ENCODE results near the gene SOX15. TPM values are rescaled to one million over a fixed set of nuclear protein-coding genes. Genes with fewer than 3 reads are reported as not detected.
A peak's percentile ranks its signal among the peaks of the same experiment; 100 is the strongest.

Gene SOX15
- total and polyA plus RNA-seq, 2 of the 4 experiments (the other 2 are of a cell fraction), result 0.18 to 0.62 TPM

DNA sequence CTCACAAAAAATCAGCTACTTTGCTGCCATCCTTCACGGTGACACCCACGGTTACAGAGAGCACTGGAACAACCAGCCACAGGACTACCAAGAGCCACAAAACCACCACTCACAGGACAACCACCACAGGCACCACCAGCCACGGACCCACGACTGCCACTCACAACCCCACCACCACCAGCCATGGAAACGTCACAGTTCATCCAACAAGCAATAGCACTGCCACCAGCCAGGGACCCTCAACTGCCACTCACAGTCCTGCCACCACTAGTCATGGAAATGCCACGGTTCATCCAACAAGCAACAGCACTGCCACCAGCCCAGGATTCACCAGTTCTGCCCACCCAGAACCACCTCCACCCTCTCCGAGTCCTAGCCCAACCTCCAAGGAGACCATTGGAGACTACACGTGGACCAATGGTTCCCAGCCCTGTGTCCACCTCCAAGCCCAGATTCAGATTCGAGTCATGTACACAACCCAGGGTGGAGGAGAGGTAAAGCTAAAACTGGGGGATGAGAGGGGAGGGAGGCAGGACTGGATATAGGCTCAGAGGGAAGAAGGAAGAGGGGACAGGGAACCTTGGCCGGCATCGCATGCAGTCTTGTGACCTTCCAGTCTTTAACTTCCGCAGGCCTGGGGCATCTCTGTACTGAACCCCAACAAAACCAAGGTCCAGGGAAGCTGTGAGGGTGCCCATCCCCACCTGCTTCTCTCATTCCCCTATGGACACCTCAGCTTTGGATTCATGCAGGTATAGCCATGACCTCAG is 9.9 kb downstream of the SOX15 start:
- Histone ChIP-seq H3K56ac (ENCODE audit: extremely low read depth, insufficient read depth, low read length) (no peak overlapping the region), H2BK5ac (ENCODE audit: low read depth, low read length, poor library complexity, severe bottlenecking) (peak overlapping the region; percentile 76), H2BK120ac (ENCODE audit: low read depth, low read length) (peak overlapping the region; percentile 8; the same call in 1 of the 2 replicates), H4K8ac (ENCODE audit: low read depth in 2 of 2, low read length in 2 of 2) (peak overlapping the region in 1 of 2 experiments; percentile 78; a peak in 2 of 4 replicates), H3K4me1 (ENCODE audit: control insufficient read depth, insufficient read depth, low read length) (peaks cover 31% of the 10 kb centered on the region), H4K91ac (ENCODE audit: insufficient read depth, low read depth, low read length) (peak overlapping the region; percentile 63), H3K79me1 (ENCODE audit: low read depth in 1 of 2, low read length in 2 of 2) (peaks cover 16 to 82% of the 10 kb centered on the region in 2 experiments), H3K4ac (ENCODE audit: low read depth, low read length) (peak overlapping the region; percentile 78), H3K14ac (replicated peaks; ENCODE audit: low read depth, low read length) (peak overlapping the region; percentile 81), H3K9ac (ENCODE audit: low read depth, low read length) (peak overlapping the region; percentile 8), H4K20me1 (ENCODE audit: insufficient read depth, low read length) (peaks cover 46% of the 10 kb centered on the region), H2BK20ac (ENCODE audit: low read depth, low read length) (no peak overlapping the region; the same call in 1 of the 2 replicates), H2AK5ac (ENCODE audit: low read depth, low read length) (peak overlapping the region; percentile 93), H3K9me3 (ENCODE audit: control insufficient read depth, insufficient read depth, low read length) (no peaks in the 10 kb centered on the region), H3K36me3 (ENCODE audit: control insufficient read depth, insufficient read depth, low read length) (peaks cover 42% of the 10 kb centered on the region), H3K23ac (ENCODE audit: low read depth, low read length) (peak overlapping the region; percentile 7), H3K4me2 (ENCODE audit: low read depth, low read length) (peak overlapping the region; percentile 23), H2BK15ac (ENCODE audit: low read depth, low read length) (peak overlapping the region; percentile 4; the same call in 2 of the 3 replicates), H4K5ac (ENCODE audit: low read depth, low read length) (peak overlapping the region; percentile 72), H2AFZ (replicated peaks; ENCODE audit: low read length, poor library complexity) (peak overlapping the region; percentile 70), H3K9me1 (ENCODE audit: insufficient read depth, low read length) (peaks cover 19% of the 10 kb centered on the region), H3K18ac (ENCODE audit: low read depth, low read length) (peak overlapping the region; percentile 3; the same call in 1 of the 2 replicates), H3K4me3 (ENCODE audit: insufficient read depth, low read depth, low read length) (peak overlapping the region; percentile 1; the same call in 1 of the 2 replicates), H3K27me3 (ENCODE audit: control insufficient read depth, insufficient read depth, low read length) (no peaks in the 10 kb centered on the region), H3K27ac (ENCODE audit: insufficient read depth, low read length) (peak overlapping the region; percentile 49), H2AK9ac (replicated peaks; ENCODE audit: low read depth, low read length, poor library complexity) (peak overlapping the region; percentile 86)
- dilution Hi-C loops (cut with HindIII; ENCODE audit: low sequenced_read_pairs, unreplicated experiment) (no loop called here), in situ Hi-C loops (cut with MboI; ENCODE audit: low sequenced_read_pairs) (no loop called here), intact Hi-C loops (cut with micrococcal nuclease) (no loop called here)
- no peak for DNase-seq
- POLR2A ChIA-PET (ENCODE audit: unreplicated experiment), result interaction anchor here (0.5 to 1.2 kb wide), 2 partner anchors 9 kb away, joined by 3 to 6 read pairs; no protein-coding TSS in a partner anchor
- BruUV-seq (replicated peaks), result no TSS peak
- WGBS, 2 experiments (ENCODE audit: extremely low coverage in 2 of 2, insufficient read length in 1 of 2), result 65% methylated on average over 6 of the region's 12 CpGs; no CpG with 5 or more reads in 1 of the 2 experiments
- TF ChIP-seq, protein P1, sequence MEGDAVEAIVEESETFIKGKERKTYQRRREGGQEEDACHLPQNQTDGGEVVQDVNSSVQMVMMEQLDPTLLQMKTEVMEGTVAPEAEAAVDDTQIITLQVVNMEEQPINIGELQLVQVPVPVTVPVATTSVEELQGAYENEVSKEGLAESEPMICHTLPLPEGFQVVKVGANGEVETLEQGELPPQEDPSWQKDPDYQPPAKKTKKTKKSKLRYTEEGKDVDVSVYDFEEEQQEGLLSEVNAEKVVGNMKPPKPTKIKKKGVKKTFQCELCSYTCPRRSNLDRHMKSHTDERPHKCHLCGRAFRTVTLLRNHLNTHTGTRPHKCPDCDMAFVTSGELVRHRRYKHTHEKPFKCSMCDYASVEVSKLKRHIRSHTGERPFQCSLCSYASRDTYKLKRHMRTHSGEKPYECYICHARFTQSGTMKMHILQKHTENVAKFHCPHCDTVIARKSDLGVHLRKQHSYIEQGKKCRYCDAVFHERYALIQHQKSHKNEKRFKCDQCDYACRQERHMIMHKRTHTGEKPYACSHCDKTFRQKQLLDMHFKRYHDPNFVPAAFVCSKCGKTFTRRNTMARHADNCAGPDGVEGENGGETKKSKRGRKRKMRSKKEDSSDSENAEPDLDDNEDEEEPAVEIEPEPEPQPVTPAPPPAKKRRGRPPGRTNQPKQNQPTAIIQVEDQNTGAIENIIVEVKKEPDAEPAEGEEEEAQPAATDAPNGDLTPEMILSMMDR (conservative IDR thresholded peaks at IDR 0.05; ENCODE audit: low read depth, low read length), result no peak
- no peak for TF ChIP-seq NFE2L2 (IDR thresholded peaks at IDR 0.05; ENCODE audit: low read depth, low read length)
- no peak for TF ChIP-seq POLR2A (IDR thresholded peaks at IDR 0.05; ENCODE audit: low read depth, low read length)
- TF ChIP-seq, protein P2, sequence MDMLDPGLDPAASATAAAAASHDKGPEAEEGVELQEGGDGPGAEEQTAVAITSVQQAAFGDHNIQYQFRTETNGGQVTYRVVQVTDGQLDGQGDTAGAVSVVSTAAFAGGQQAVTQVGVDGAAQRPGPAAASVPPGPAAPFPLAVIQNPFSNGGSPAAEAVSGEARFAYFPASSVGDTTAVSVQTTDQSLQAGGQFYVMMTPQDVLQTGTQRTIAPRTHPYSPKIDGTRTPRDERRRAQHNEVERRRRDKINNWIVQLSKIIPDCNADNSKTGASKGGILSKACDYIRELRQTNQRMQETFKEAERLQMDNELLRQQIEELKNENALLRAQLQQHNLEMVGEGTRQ (IDR thresholded peaks at IDR 0.05; ENCODE audit: low read depth, low read length), result no peak
- no peak for TF ChIP-seq BHLHE40 (IDR thresholded peaks at IDR 0.05; ENCODE audit: low read depth, low read length)
- TF ChIP-seq CEBPB (IDR thresholded peaks at IDR 0.05; ENCODE audit: low read depth, low read length), result no peak
- no peak for TF ChIP-seq RFX5 (IDR thresholded peaks at IDR 0.05; ENCODE audit: low read depth, low read length)
- ATAC-seq (ENCODE audit: low read depth), result no peak
- CTCF ChIA-PET, result interaction anchor here (1.3 kb wide), 1 partner anchor 108 kb away, joined by 4 read pairs; the partner anchor contains the start of genes TP53 and WRAP53
